Osteoblast (primary cell): ENCODE measurements around the gene CPTP. TPM values are rescaled to one million over a fixed set of nuclear protein-coding genes. Genes with fewer than 3 reads are reported as not detected.

ENCODE experiments used
- DNase-seq: peaks from one replicate; pipeline ENCODE4 v3.0.0; 2011; ENCODE audit warnings: low spot score, mixed read lengths; ENCODE audit not compliant: insufficient read length; ENCODE audit errors: missing footprints
- H2AFZ ChIP-seq: 2 replicates; pipeline ENCODE4 v1.6.0; 2011; ENCODE audit warnings: mild to moderate bottlenecking, low read length
- H3K27ac ChIP-seq: 2 replicates; pipeline ENCODE4 v1.5.1; 2011; ENCODE audit warnings: mild to moderate bottlenecking, low read depth, low read length, moderate library complexity
- H3K27me3 ChIP-seq: 2 replicates; pipeline ENCODE4 v1.6.0; 2012; ENCODE audit warnings: mild to moderate bottlenecking, control low read depth, inconsistent platforms, low read length, moderate library complexity; ENCODE audit not compliant: insufficient read depth
- H3K36me3 ChIP-seq: 2 replicates; pipeline ENCODE4 v1.5.1; 2011; ENCODE audit warnings: mild to moderate bottlenecking, low read length, control low read depth, moderate library complexity; ENCODE audit not compliant: insufficient read depth
- H3K4me1 ChIP-seq: 2 replicates; pipeline ENCODE4 v1.5.1; 2011; ENCODE audit warnings: mild to moderate bottlenecking, low read length, control low read depth, moderate library complexity; ENCODE audit not compliant: insufficient read depth
- H3K4me2 ChIP-seq: 2 replicates; pipeline ENCODE4 v1.6.0; 2011; ENCODE audit warnings: mild to moderate bottlenecking, low read length; ENCODE audit not compliant: insufficient read depth
- H3K4me3 ChIP-seq: fragments of 200-600 bp; sonication (generic); 3 replicates; pipeline ENCODE4 v1.5.1; 2012; ENCODE audit warnings: mild to moderate bottlenecking, low read length, inconsistent platforms; ENCODE audit not compliant: insufficient read depth
- H3K79me2 ChIP-seq: 2 replicates; pipeline ENCODE4 v1.6.0; 2012; ENCODE audit warnings: mild to moderate bottlenecking, low read length, control low read depth, inconsistent platforms; ENCODE audit not compliant: insufficient read depth
- H3K9me3 ChIP-seq: 2 replicates; pipeline ENCODE4 v1.5.1; 2011; ENCODE audit warnings: low read depth, low read length, control low read depth
- H4K20me1 ChIP-seq: 2 replicates; pipeline ENCODE4 v1.6.0; 2012; ENCODE audit warnings: mild to moderate bottlenecking, low read length, control low read depth; ENCODE audit not compliant: insufficient read depth
- total RNA-seq: library from RNA; depleted of rRNA; stranded (reverse); fragments of >200 nt; gene quantifications from 2 replicates; pipeline ENCODE4 v1.2.3, GENCODE V29; 2012
- TF ChIP-seq, protein P1 (sequence below): IDR thresholded peaks from 2 replicates; pipeline ENCODE4 v1.5.1; 2011; ENCODE audit warnings: mild to moderate bottlenecking, low read depth, low read length, moderate library complexity; ENCODE audit errors: extremely low read depth

Gene CPTP
- total RNA-seq, 1 donor: 13.8 TPM

DNA sequence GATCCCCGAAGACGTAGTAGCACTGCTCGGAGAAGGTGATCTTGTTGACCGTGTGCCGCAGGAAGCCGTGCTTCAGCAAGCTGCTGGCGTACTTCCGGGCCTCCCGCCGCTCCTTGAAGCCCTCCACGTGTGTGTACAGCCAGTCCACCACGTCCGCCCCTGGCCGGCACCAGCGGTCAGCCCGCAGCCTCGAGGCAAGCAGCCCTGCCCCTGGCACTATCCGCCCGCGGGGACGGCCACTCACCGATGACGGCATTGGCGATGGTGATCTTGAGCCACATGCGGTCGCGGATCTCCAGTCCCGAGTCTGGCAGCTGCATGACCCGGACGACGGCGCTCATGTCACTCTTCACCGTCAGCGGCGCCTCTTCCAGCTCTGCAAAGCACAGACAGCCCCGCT lies 13.7 kb downstream of the CPTP start:
- H3K4me1 ChIP-seq: no peaks in the 10 kb centered on the region
- peaks cover 42% of the 10 kb centered on the region for H4K20me1 ChIP-seq
- no peak overlapping the region for H3K27ac ChIP-seq
- no peaks in the 10 kb centered on the region for H3K9me3 ChIP-seq
- peaks cover 32% of the 10 kb centered on the region for H3K36me3 ChIP-seq
- H3K79me2 ChIP-seq: peaks cover 30% of the 10 kb centered on the region
- no peaks in the 10 kb centered on the region for H3K27me3 ChIP-seq
- no peak overlapping the region for H2AFZ ChIP-seq
- no peak overlapping the region for H3K4me2 ChIP-seq
- TF ChIP-seq, protein P1, sequence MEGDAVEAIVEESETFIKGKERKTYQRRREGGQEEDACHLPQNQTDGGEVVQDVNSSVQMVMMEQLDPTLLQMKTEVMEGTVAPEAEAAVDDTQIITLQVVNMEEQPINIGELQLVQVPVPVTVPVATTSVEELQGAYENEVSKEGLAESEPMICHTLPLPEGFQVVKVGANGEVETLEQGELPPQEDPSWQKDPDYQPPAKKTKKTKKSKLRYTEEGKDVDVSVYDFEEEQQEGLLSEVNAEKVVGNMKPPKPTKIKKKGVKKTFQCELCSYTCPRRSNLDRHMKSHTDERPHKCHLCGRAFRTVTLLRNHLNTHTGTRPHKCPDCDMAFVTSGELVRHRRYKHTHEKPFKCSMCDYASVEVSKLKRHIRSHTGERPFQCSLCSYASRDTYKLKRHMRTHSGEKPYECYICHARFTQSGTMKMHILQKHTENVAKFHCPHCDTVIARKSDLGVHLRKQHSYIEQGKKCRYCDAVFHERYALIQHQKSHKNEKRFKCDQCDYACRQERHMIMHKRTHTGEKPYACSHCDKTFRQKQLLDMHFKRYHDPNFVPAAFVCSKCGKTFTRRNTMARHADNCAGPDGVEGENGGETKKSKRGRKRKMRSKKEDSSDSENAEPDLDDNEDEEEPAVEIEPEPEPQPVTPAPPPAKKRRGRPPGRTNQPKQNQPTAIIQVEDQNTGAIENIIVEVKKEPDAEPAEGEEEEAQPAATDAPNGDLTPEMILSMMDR: no peak
- no peak for DNase-seq
- H3K4me3 ChIP-seq: no peak overlapping the region

DNA sequence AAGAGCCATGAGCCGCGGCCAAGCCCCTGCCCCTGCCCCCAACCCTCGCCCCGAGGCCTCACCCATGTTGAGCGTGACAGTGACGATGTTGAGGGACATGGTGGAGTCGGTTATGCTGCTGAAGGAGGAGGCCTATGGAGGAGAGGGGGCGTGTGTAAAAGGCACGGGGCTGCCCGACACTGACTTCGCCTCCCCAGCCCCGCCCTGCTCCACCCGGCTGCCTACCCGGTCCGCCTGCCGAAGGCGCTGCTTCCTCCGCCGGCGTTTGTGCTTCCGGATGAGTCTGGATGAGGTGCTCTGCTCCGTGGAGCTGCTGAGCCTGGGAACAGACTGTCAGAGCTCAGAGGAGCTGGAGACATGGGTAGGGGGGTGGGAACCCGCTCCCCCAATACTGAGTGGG lies 15.6 kb downstream of the CPTP start:
- TF ChIP-seq, protein P1: no peak
- no peak overlapping the region for H3K4me3 ChIP-seq
- H4K20me1 ChIP-seq: peaks cover 52% of the 10 kb centered on the region
- H3K4me2 ChIP-seq: no peak overlapping the region
- no peak for DNase-seq
- peaks cover 6% of the 10 kb centered on the region for H3K4me1 ChIP-seq
- H2AFZ ChIP-seq: no peak overlapping the region
- H3K36me3 ChIP-seq: peaks cover 32% of the 10 kb centered on the region
- no peak overlapping the region for H3K27ac ChIP-seq
- H3K27me3 ChIP-seq: no peaks in the 10 kb centered on the region
- H3K79me2 ChIP-seq: peaks cover 49% of the 10 kb centered on the region
- no peaks in the 10 kb centered on the region for H3K9me3 ChIP-seq

DNA sequence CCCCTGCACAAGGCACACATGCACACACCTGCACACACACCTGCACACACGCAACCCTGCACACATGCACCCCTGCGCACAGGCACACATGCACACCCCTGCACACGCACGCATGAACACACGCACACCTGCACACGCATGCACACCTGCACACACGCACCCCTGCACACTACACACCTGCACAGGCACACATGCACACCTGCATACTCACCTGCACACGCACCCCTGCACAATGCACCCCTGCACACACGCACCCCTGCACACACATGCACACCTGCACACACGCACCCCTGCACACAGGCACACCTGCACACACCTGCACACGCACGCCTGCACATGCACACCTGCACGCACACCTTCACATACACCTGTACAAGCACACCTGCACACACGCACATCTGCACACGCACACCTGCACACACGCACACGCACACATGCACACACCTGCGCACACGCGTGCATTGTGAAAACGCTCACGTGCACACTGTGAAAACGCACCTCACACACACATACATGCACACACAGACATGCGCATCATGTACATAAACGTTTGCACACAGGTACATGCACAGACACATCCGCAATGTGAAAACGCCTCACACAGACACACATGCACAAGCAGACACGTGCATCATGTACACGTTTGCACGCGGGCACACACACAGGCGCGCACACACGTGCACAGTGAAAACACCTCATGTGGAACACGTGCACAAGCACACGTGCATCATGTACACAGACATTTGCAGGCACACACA lies 16.4 kb downstream of the CPTP start:
- Histone ChIP-seq H3K79me2 (peaks cover 57% of the 10 kb centered on the region), H3K9me3 (no peaks in the 10 kb centered on the region), H3K27me3 (no peaks in the 10 kb centered on the region), H3K4me3 (no peak overlapping the region), H3K4me1 (peaks cover 14% of the 10 kb centered on the region), H4K20me1 (peaks cover 54% of the 10 kb centered on the region), H2AFZ (no peak overlapping the region), H3K36me3 (peaks cover 32% of the 10 kb centered on the region), H3K4me2 (no peak overlapping the region), H3K27ac (no peak overlapping the region)
- TF ChIP-seq, protein P1: no peak
- no peak for DNase-seq

DNA sequence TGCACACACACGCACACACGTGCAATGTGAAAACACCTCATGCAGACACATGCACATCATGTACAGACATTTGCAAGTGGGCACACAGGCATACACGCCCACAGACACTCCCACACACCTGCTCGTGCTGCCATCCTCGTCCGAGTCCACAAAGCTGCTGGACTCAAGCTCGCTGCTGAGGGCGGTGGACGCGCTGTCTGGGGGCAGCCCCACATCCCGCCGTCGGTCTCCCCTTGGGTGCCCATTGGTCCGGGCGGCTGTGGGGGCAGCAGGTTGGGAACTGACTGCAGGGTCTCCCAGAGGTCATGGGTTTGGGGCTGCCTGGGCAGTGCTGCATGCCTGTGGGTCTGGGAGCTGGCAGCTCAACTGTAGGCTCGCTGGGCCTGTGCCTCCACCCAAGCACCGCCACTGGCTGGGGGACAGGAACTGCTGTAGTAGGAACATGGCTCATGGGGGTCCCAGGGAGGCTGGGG lies 17.0 kb downstream of the CPTP start:
- Histone ChIP-seq H3K79me2 (peaks cover 63% of the 10 kb centered on the region), H3K4me2 (no peak overlapping the region), H3K9me3 (no peaks in the 10 kb centered on the region), H4K20me1 (peaks cover 61% of the 10 kb centered on the region), H3K4me1 (peaks cover 20% of the 10 kb centered on the region), H3K36me3 (peaks cover 32% of the 10 kb centered on the region), H2AFZ (no peak overlapping the region), H3K27me3 (no peaks in the 10 kb centered on the region), H3K4me3 (no peak overlapping the region), H3K27ac (no peak overlapping the region)
- TF ChIP-seq, protein P1: no peak
- DNase-seq: no peak
